ENCODE data around the gene ACOX2.

The ACOX2 gene

GRCh38 chr3:58566398-58567250 lies 29.6 kb upstream of the ACOX2 start:
- no peak for DNase-seq (ENCODE audit: low read depth in 2 of 2)

- DNase-seq (ENCODE audit: low read depth in 2 of 2): no peak
Observed at GRCh38 chr3:58565621-58566397, 28.8 kb upstream of the ACOX2 start.

GRCh38 chr3:58564456-58565160 lies 27.6 kb upstream of the ACOX2 start:
- DNase-seq (ENCODE audit: low read depth in 2 of 2): no peak

- DNase-seq (ENCODE audit: low read depth in 2 of 2): no peak
Observed at GRCh38 chr3:58564054-58564453, 27.1 kb upstream of the ACOX2 start.

- DNase-seq (ENCODE audit: low read depth in 2 of 2): no peak
Observed at GRCh38 chr3:58563386-58564035, 26.5 kb upstream of the ACOX2 start.

GRCh38 chr3:58562498-58562897 lies 25.5 kb upstream of the ACOX2 start:
- DNase-seq (ENCODE audit: low read depth in 2 of 2): no peak

GRCh38 chr3:58560771-58561311 lies 23.9 kb upstream of the ACOX2 start:
- no peak for DNase-seq (ENCODE audit: low read depth in 2 of 2)

- DNase-seq (ENCODE audit: low read depth in 2 of 2): no peak
Observed at GRCh38 chr3:58559586-58559985, 22.6 kb upstream of the ACOX2 start.

GRCh38 chr3:58557491-58557890 lies 20.5 kb upstream of the ACOX2 start:
- DNase-seq (ENCODE audit: low read depth in 2 of 2): no peak

- no peak for DNase-seq (ENCODE audit: low read depth in 2 of 2)
Observed at GRCh38 chr3:58556761-58557221, 19.8 kb upstream of the ACOX2 start.

GRCh38 chr3:58556001-58556400 lies 19.0 kb upstream of the ACOX2 start:
- DNase-seq (ENCODE audit: low read depth in 2 of 2): no peak

GRCh38 chr3:58555203-58555602 lies 18.2 kb upstream of the ACOX2 start:
- no peak for DNase-seq (ENCODE audit: low read depth in 2 of 2)

- DNase-seq (ENCODE audit: low read depth in 2 of 2): no peak
Observed at GRCh38 chr3:58553003-58553402, 16.0 kb upstream of the ACOX2 start.

GRCh38 chr3:58551636-58552180 lies 14.7 kb upstream of the ACOX2 start:
- DNase-seq (ENCODE audit: low read depth in 2 of 2): no peak

- no peak for DNase-seq (ENCODE audit: low read depth in 2 of 2)
Observed at GRCh38 chr3:58544541-58544940, 7.6 kb upstream of the ACOX2 start.

- DNase-seq (ENCODE audit: low read depth in 2 of 2): no peak
Observed at GRCh38 chr3:58540176-58540858, 3.3 kb upstream of the ACOX2 start.

- DNase-seq (ENCODE audit: low read depth in 2 of 2): no peak
Observed at GRCh38 chr3:58539626-58540025, 2.6 kb upstream of the ACOX2 start.

GRCh38 chr3:58537412-58538301 lies 667 bp upstream of the ACOX2 start:
- no peak for DNase-seq (ENCODE audit: low read depth in 2 of 2)
